Stimulated activated CD8-positive, alpha-beta memory T cell treated with anti-CD3 and anti-CD28 coated beads, Interleukin-12 subunit alpha, Interleukin-12 subunit beta, amount 100 ng/mL, for 4 hours (primary cell): ENCODE data around the gene GBA2.
A peak's percentile ranks its signal among the peaks of the same experiment; 100 is the strongest.

Source experiments
- DNase-seq: peaks from one replicate; pipeline ENCODE4 v3.0.0-alpha.2; 2020; ENCODE audit warnings: low read depth

Gene GBA2

GRCh38 chr9:35748858-35749514, at the start of gene GBA2, which contains the start of gene RGP1:
Gene GBA2, minus strand, starts transcription at chr9:35749228. Its CDS starts 524 bp downstream, at chr9:35748704.
Gene RGP1, plus strand, starts transcription at chr9:35749287. Its CDS starts 469 bp downstream, at chr9:35749756.
- DNase-seq: peak; percentile 61

- DNase-seq: no peak
Measured at GRCh38 chr9:35797311-35798109, 48.5 kb upstream of the GBA2 start.

GRCh38 chr9:35795695-35796094, 46.7 kb upstream of the GBA2 start:
- no peak for DNase-seq

DNA sequence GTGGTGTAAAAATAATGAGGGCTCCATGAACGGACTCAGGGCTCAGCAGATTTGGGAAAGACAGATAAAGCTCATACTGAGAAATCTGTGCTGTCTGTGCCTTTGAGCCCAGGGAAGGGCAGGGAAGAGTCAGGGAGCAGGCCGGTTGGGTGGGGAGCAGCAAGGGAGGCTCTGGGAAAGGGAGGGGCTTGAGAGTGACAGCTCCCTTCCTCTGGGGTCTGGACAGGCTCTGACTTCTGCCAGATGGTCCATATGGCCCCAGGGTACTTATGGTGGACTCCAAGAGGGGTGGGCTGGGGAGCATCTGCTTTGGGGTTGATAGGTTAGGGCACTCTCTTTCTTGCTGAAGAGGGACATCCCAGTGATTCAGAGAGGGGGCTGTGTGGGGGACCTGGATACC, 44.4 kb upstream of the GBA2 start:
- no peak for DNase-seq

GRCh38 chr9:35792826-35793225, 43.8 kb upstream of the GBA2 start:
- no peak for DNase-seq

- no peak for DNase-seq
Measured at GRCh38 chr9:35792024-35792813, 43.2 kb upstream of the GBA2 start.

DNA sequence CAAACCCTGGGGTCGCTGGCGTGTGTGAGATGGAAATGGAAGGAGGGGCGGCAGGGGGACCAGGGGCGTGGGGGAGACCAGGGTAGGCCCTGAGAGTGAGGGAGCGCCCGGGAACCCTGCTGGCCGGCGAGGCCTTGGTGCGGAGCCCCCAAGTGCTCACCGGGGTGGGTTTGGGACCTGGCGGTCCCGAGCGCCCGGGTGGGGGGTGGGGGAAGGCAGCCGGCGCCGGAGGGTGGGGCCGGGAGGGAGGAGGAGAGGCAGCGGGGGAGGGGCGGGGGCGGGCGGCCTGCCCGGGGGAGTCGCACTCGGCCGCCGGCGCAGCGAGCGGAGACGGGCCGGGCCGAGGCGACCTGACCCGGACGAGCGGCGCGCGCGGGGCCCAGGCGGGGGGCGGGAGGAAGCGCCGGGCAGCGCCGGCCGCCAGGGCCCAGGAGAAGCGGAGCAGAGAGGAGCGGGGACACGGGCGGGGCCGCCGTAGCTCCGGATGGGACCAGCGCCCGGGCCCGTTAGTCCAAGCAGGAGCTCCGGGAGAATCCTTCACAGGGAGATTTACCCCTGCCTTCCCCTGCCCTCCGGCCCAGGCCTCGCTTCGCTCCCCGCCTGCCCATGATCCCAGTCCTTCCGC, 42.4 kb upstream of the GBA2 start, which contains the start of gene NPR2:
Gene NPR2 (plus strand): TSS at position 295 of the 625 bp plus-strand sequence. CDS start 818 bp downstream, outside the sequence.
- DNase-seq: no peak

DNA sequence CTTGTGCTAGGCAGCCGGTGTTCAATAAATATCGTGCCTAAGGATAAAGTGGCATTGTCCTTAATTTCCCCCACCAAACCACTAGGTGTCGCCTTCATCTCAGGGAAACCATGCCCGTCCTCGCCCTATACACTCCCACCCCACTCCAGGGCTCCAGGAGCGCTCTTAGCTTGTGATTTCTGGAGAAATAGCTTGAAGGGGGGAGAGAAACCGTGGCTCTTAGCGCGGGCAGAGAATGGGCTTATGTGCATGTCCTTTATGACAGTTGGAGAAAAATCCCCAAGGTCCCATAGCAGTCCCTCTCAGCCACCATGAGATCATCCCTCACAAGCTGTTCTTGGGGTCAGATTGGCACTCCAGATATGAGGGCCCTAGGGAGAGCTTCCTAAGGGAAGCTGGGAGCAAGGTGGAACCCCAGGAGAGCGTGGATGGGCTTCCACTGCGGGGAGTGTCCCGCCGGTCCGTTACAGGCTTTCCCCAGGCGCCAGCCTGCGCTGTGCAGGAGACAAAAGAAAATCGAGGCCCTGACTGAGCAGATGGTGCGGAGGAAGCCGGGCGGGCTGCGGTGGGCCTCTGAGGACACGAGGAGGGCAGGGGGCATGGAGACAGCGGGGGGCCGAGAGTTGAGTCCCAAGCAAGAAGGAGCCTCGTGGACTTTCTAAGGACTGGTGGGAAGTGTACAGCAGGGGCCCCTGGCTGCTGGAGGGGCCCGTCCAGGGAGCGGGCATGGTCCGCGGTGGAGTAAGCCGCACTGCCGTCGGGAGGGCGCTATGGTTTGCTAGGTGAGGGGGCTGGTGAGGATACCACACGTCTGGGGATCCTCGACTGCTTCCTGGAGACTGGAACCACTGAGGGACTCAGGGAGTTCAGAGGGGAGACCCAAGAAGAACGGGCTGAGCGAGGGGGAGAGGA, 41.6 kb upstream of the GBA2 start:
- no peak for DNase-seq

DNA sequence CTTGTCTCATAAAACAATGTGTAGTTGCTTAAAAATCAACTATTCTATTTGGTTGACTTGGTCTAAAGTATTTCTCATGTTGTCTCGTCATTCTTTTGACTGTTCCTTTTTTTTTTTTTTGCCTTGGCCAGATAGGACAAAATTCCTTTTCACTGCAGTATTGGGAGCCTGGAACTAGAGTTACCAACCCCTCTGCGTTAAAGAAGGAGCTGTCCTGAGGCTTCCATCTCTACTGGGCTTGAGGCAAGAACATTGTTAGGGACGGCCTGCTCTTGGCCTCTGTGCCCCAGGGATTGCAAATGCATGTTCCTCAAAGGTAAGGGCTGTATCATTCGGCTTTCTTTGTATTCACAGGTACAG, 41.0 kb upstream of the GBA2 start:
- no peak for DNase-seq

DNA sequence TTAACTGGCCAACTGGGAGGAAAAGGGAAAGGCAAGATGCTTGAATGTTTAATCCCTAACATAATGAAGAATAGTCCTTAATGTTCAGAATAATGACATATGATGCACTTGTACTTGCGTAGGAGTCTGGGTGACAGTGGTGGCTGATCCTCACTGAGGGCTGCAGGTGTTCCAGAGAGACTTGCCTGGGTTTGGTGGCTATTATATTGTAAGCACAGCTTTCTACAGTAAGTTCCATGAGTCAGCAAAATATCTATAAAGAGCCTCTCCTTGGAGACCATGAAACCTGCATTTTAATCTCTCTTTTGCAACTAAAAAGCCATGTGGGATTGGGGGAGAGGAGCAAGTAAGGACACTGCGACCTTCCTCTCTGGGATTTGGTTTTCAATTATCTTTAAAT, 40.5 kb upstream of the GBA2 start:
- no peak for DNase-seq

DNA sequence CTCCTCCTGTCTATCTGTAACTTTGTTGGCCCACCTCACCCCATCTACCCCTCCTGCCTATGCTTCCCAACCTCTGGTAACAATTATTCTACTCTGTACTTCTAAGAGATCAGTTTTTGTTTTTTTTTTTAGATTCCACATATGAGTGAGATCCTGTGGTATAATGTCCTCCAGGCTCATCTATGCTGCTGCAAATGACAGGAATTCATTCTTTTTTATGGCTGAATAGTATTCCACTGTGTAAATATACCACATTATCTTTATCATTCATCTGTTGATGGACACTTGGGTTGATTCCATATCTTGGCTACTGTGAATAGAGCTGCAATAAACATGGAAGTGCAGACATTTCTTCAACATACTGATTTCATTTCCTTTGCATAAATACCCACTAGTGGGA, 34.4 kb upstream of the GBA2 start:
- DNase-seq: no peak

- no peak for DNase-seq
Measured at GRCh38 chr9:35781066-35781465, 32.0 kb upstream of the GBA2 start.

GRCh38 chr9:35778496-35778895, 29.5 kb upstream of the GBA2 start:
- DNase-seq: no peak

GRCh38 chr9:35776018-35776417, 27.0 kb upstream of the GBA2 start:
- no peak for DNase-seq

GRCh38 chr9:35774907-35775635, 26.0 kb upstream of the GBA2 start:
- no peak for DNase-seq

- DNase-seq: no peak
Measured at GRCh38 chr9:35771943-35772342, 22.9 kb upstream of the GBA2 start.

DNA sequence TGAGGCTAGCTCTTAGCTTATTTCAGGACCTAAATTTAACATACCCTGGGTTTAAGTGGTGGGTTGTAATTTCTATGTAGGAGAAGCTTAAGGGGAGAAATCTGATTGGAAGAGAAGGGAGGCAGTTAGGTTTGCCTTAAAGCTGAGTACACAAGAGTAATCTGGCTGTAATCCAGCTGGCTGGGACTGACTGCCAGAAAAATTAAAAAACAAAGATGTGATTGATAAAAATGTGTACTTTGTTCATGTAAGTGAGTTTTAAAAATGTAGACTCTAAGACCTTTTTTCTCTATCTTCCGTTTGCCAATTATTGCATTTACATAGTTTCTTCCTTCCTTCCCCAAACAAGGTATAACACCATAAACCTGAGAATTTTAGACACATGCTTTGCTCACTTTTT, 22.5 kb upstream of the GBA2 start:
- no peak for DNase-seq

GRCh38 chr9:35771075-35771433, 22.0 kb upstream of the GBA2 start:
- no peak for DNase-seq

- no peak for DNase-seq
Measured at GRCh38 chr9:35769763-35770162, 20.7 kb upstream of the GBA2 start.

DNA sequence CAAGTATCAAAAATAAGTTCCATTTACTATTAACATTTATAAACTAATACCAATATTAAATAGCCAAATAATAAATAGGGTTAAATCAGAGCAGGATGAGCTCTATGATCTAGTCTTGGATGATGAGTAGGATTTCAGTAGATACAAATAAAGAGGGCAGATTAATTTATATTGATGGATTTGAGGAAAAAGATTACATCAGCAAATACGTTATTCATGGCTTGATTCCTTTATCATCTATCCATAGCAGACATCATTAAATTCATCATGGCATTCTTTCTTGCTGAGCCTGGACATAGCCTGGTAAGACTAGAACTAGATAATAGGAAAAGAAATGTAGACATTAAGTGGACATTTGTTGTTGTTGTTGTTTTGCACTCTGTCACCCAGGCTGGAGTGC, 18.4 kb upstream of the GBA2 start:
- no peak for DNase-seq

DNA sequence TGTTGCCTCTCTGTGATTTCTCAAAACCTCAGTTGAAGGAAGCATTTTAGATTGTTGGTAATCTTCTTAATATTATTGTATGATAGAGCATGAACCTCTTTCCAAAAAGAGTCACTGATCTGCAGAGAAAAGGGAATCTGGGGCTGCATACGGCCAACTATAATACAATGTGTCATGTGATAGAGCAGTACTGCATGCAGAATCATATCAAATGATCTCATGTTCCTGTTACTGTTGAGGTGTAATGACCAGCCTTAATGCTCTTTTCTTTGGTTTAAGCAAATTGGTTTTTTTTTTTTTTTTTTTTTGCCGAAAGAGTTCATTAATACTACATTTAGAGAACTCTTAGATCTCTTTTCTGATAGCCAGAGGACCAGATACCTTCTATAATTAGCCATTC, 18.0 kb upstream of the GBA2 start:
- DNase-seq: no peak
